ENCODE results near the gene TMEM9B.

- no peak for TF ChIP-seq EP300 (IDR thresholded peaks at IDR 0.05)
- TF ChIP-seq CTCF (IDR thresholded peaks at IDR 0.05), result no peak
Observed at GRCh38 chr11:8928205-8928604, 36.0 kb downstream of the TMEM9B start.
